ENCODE measurements around the gene SPOCK2.

DNA sequence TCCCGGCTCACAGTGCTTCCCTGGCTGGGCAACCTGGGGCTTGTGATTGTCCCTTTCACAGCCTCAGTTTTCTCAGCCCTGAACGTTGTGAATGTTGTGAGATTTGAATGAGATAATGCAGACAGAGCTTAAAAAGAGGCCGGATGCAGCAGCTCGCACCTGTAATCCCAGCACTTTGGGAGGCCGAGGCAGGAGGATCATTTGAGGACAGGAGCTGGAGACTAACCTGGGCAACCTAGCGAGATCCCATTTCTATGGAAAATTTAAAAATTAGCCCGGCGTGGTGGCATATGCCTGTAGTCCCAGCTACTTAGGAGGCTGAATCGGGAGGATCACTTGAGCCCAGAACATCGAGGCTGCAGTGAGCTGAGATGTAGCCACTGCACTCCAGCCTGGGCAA lies 56.6 kb downstream of the SPOCK2 start:
- TF ChIP-seq POLR2AphosphoS5 (IDR thresholded peaks at IDR 0.05; ENCODE audit: low read depth, low read length) (no peak), REST (IDR thresholded peaks at IDR 0.05; ENCODE audit: insufficient read depth in 1 of 2, low read depth in 2 of 2, low read length in 2 of 2) (no peak), TAF1 (IDR thresholded peaks at IDR 0.05; ENCODE audit: borderline replicate concordance, insufficient read depth, low read length) (no peak)

Data from PFSK-1 (cell line).